NCI-H2196 treated with DMSO at 0.1 percent for 48 hours (cell line): ENCODE data around the gene UBC.
"Not testable (repeated sequence)": the region's sequence is repeated elsewhere in the genome, so short reads cannot be mapped to it uniquely, and the experiment has no call there.

ENCODE experiments used
- DNase-seq: peaks from one replicate; lab custom pipeline; 2025; ENCODE audit not compliant: unreplicated experiment; lab: John Stamatoyannopoulos, UW

The UBC gene

GRCh38 chr12:124887766-124888165 is 26.7 kb downstream of the UBC start:
- DNase-seq = not testable (repeated sequence)

- DNase-seq = no peak
Measured at GRCh38 chr12:124884587-124885438, 29.6 kb downstream of the UBC start.

- no peak for DNase-seq
Measured at GRCh38 chr12:124883263-124884130, 31.0 kb downstream of the UBC start.

- DNase-seq = no peak
Measured at GRCh38 chr12:124881123-124881522, 33.3 kb downstream of the UBC start.

DNA sequence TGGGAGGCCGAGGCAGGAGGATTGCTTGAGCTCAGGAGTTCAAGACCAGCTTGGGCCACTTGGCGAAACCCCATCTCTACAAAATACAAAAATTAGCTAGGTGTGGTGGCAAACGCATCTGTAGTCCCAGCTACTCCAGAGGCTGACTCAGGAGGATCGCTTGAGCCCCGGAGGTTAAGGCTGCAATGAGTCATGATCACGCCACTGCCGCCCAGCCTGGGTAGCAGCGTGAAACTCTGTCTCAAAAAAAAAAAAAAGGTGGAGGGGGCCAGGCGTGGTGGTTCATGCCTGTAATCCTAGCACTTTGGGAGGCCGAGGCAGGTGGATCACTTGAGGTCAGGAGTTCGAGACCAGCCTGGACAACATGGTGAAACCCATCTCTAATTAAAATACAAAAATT is 34.1 kb downstream of the UBC start:
- not testable (repeated sequence) for DNase-seq

- DNase-seq = no peak
Measured at GRCh38 chr12:124878795-124879516, 35.5 kb downstream of the UBC start.

- DNase-seq = no peak
Measured at GRCh38 chr12:124877423-124877822, 37.0 kb downstream of the UBC start.

GRCh38 chr12:124876171-124876570 is 38.3 kb downstream of the UBC start:
- DNase-seq = no peak

DNA sequence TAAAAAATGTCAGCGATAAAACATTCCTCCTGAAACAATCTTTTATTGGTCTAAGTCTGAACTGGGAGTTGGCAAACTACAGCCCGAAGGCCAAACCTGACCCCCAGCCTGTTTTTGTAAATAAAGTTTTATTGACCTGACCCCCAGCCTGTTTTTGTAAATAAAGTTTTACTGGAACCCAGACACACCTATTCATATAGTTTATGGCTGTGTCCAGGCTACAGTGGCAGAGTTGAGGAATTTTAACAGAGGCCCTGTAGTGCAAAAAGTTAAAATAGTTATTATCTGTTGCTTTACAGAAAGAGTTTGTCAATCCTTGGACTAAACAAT is 38.7 kb downstream of the UBC start:
- no peak for DNase-seq

GRCh38 chr12:124874988-124875802 is 39.3 kb downstream of the UBC start:
- DNase-seq = no peak

- DNase-seq = no peak
Measured at GRCh38 chr12:124874188-124874587, 40.3 kb downstream of the UBC start.

DNA sequence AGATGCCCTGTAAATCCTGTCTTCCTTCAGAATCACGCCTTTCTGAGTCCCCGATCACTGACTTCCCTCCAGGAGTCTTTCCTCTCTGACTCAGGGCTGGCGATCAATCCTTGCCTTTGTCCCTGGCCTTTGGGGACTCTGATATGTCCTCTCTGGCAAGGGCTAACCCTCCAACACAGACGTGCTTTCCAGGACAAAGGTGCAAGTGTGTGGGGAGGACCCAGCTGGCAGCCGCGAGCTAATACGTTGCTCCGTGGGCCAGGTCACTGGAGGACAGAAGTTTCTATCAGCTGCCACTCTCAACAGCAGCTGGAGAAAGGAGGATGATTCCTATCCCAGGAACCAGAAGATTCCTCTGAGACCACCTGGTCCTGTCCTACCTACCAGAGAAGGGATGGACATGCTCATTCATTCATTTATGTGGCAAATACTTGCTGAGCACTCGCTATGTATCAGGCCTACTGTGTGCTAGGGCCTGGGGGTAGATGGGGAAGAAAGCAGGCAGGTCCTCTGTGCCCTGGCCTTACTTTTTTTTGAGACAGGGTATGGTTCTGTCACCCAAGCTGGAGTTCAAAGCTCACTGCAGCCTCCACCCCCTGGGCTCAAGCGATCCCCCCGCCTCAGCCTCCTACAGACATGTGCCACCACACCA is 42.3 kb downstream of the UBC start:
- DNase-seq = no peak

GRCh38 chr12:124871297-124871696 is 43.2 kb downstream of the UBC start:
- DNase-seq = no peak

- DNase-seq = no peak
Measured at GRCh38 chr12:124870515-124870914, 43.9 kb downstream of the UBC start.

- DNase-seq = no peak
Measured at GRCh38 chr12:124869059-124869665, 45.3 kb downstream of the UBC start.

DNA sequence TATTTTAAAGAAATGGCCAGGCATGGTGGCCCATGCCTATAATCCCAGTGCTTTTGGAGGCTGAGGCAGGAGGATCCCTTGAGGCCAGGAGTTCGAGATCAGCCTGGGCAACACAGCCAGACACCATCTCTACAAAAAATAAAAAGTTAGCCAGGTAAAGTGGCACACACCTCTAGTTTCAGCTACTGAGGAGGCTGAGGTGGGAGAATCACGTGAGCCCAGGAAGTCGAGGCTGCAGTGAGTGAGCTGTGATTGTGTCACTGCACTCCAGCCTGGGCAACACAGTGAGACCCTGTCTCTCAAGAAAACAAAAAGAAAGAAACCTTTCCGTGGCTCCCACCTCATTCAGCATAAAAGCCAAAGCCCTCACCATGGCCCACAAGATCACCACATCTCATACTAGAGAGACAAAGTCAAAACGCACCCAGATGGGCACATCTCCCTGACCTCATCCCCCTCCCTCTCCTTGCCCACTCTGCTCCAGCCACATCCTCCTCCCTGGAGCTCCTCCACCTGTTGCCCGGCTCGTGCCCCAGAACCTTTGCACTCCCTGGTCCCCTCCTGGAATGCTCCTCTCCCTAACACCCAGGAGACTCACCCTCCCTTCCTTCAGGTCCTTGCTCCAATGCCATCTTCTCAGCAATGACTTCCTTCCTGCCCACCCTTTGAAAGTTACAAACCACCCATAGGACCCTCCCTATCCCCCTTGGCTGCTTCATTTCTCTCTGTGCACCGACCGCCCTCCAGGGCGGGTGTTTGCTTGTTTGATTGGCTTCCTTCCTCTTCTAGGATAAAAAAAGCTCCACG is 46.0 kb downstream of the UBC start:
- DNase-seq = no peak

GRCh38 chr12:124867401-124867930 is 47.0 kb downstream of the UBC start:
- no peak for DNase-seq

DNA sequence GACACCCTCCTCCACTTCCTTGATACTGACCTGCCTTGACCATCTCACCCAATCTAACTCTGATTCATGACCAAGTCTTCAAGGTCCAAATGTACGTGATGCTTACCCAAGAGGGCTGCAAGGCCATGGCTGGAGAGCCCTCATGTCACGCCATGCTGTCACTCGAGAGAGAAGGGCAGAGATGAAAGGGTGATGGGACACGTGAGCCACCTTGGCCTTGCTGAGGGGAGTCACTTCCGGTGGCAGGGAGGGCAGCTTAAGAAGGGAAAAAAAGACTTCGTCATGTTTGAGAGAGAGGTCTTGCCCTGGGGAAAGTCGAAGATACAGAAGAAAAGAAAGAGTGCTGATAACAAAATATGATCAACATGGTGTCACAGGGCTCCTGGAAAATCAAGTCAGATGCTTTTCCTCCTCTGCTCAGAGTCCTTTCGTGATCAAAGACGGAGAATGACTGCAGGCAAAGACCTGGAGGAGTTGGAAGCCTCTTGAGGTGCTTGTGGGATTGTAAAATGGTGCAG is 47.5 kb downstream of the UBC start:
- DNase-seq = no peak
